IMR-90 (cell line): ENCODE results near the gene PPP1CB. TPM values are rescaled to one million over a fixed set of nuclear protein-coding genes. Genes with fewer than 3 reads are reported as not detected.
A peak's percentile ranks its signal among the peaks of the same experiment; 100 is the strongest.

Experiments used
- ATAC-seq: fragments of 200-7000 bp; cut with Tn5 transposase; 2 replicates; pipeline ENCODE4 v1.9.1; 2020; ENCODE audit warnings: low read depth, mild to moderate bottlenecking, moderate library complexity
- BruUV-seq: library from RNA; stranded (reverse); fragments of 400-500 nt; replicated peaks from 2 replicates; lab custom pipeline; 2021; lab: Mats Ljungman, UMichigan
- CTCF ChIA-PET: fragments of 300-600 bp; formaldehyde crosslinking; extraction: SDS; loops from one replicate; lab custom pipeline; 2021; ENCODE audit warnings: antibody characterized with exemption; lab: Yijun Ruan, JAX
- POLR2A ChIA-PET: fragments of 300-600 bp; sonication (Branson Sonifier 250); formaldehyde crosslinking; loops from one replicate; lab custom pipeline; 2022; ENCODE audit warnings: antibody characterized with exemption; ENCODE audit not compliant: unreplicated experiment; lab: Charles Lee
- DNase-seq: peaks from one replicate; pipeline ENCODE4 v3.0.0; 2013
- H2AFZ ChIP-seq: replicated peaks from 2 replicates; pipeline ENCODE3; 2013; ENCODE audit warnings: low read length, mild to moderate bottlenecking; ENCODE audit not compliant: poor library complexity
- H2AK5ac ChIP-seq: 2 replicates; pipeline ENCODE4 v1.6.1; 2013; ENCODE audit warnings: low read depth, low read length, inconsistent platforms
- H2AK9ac ChIP-seq: replicated peaks from 2 replicates; pipeline ENCODE3; 2013; ENCODE audit warnings: mild to moderate bottlenecking, low read depth, low read length, moderate library complexity; ENCODE audit not compliant: poor library complexity
- H2BK120ac ChIP-seq: 2 replicates; pipeline ENCODE4 v1.6.1; 2013; ENCODE audit warnings: low read depth, low read length, inconsistent platforms
- H2BK15ac ChIP-seq: 3 replicates; pipeline ENCODE4 v1.6.1; 2013; ENCODE audit warnings: low read depth, low read length, inconsistent platforms
- H2BK20ac ChIP-seq: 2 replicates; pipeline ENCODE4 v1.6.1; 2013; ENCODE audit warnings: low read depth, mild to moderate bottlenecking, inconsistent platforms, low read length, moderate library complexity
- H2BK5ac ChIP-seq: 2 replicates; pipeline ENCODE4 v1.6.1; 2013; ENCODE audit warnings: mild to moderate bottlenecking, low read depth, low read length, inconsistent platforms; ENCODE audit not compliant: poor library complexity, severe bottlenecking
- H3K14ac ChIP-seq: replicated peaks from 2 replicates; pipeline ENCODE4 v1.6.1; 2013; ENCODE audit warnings: low read depth, low read length, inconsistent platforms
- H3K18ac ChIP-seq: 2 replicates; pipeline ENCODE4 v1.6.1; 2013; ENCODE audit warnings: low read depth, low read length, control low read depth
- H3K23ac ChIP-seq: 2 replicates; pipeline ENCODE4 v1.6.1; 2013; ENCODE audit warnings: low read depth, low read length, inconsistent platforms
- H3K27ac ChIP-seq: 2 replicates; pipeline ENCODE4 v1.5.1; 2013; ENCODE audit warnings: mild to moderate bottlenecking, control low read depth, low read length; ENCODE audit not compliant: insufficient read depth
- H3K27me3 ChIP-seq: 2 replicates; pipeline ENCODE4 v1.6.1; 2013; ENCODE audit warnings: low read length; ENCODE audit not compliant: control insufficient read depth, insufficient read depth
- H3K36me3 ChIP-seq: 2 replicates; pipeline ENCODE4 v1.6.1; 2013; ENCODE audit warnings: low read length, mixed read lengths; ENCODE audit not compliant: control insufficient read depth, insufficient read depth
- H3K4ac ChIP-seq: 2 replicates; pipeline ENCODE4 v1.6.1; 2013; ENCODE audit warnings: low read depth, low read length, inconsistent platforms
- H3K4me1 ChIP-seq: 2 replicates; pipeline ENCODE4 v1.6.1; 2013; ENCODE audit warnings: low read length, mixed read lengths; ENCODE audit not compliant: control insufficient read depth, insufficient read depth
- H3K4me2 ChIP-seq: 2 replicates; pipeline ENCODE4 v1.6.1; 2013; ENCODE audit warnings: low read depth, mild to moderate bottlenecking, control low read depth, low read length, moderate library complexity
- H3K4me3 ChIP-seq: 2 replicates; pipeline ENCODE4 v1.5.1; 2013; ENCODE audit warnings: low read depth, mild to moderate bottlenecking, control low read depth, low read length, moderate library complexity; ENCODE audit not compliant: insufficient read depth
- H3K56ac ChIP-seq: 2 replicates; pipeline ENCODE4 v1.6.1; 2013; ENCODE audit warnings: low read length, inconsistent platforms; ENCODE audit not compliant: insufficient read depth; ENCODE audit errors: extremely low read depth
- H3K79me1 ChIP-seq, 2 experiments: 2 replicates each; pipeline ENCODE4 v1.6.1; 2013; ENCODE audit warnings: low read length in 2 of 2, inconsistent platforms in 1 of 2, low read depth in 1 of 2
- H3K9ac ChIP-seq: 2 replicates; pipeline ENCODE4 v1.6.1; 2013; ENCODE audit warnings: low read depth, low read length, control low read depth
- H3K9me1 ChIP-seq: 2 replicates; pipeline ENCODE4 v1.6.1; 2013; ENCODE audit warnings: low read length, inconsistent platforms; ENCODE audit not compliant: insufficient read depth
- H3K9me3 ChIP-seq: 2 replicates; pipeline ENCODE4 v1.6.1; 2013; ENCODE audit warnings: low read length; ENCODE audit not compliant: control insufficient read depth, insufficient read depth
- H4K20me1 ChIP-seq: 2 replicates; pipeline ENCODE4 v1.6.1; 2013; ENCODE audit warnings: low read length, inconsistent platforms; ENCODE audit not compliant: insufficient read depth
- H4K5ac ChIP-seq: 2 replicates; pipeline ENCODE4 v1.6.1; 2013; ENCODE audit warnings: mild to moderate bottlenecking, low read depth, low read length, control low read depth
- H4K8ac ChIP-seq, 2 experiments: 2 replicates each; pipeline ENCODE4 v1.6.1; 2013; ENCODE audit warnings: low read depth in 2 of 2, low read length in 2 of 2, control low read depth in 1 of 2, inconsistent platforms in 1 of 2
- H4K91ac ChIP-seq: 2 replicates; pipeline ENCODE4 v1.6.1; 2013; ENCODE audit warnings: low read depth, low read length, inconsistent platforms; ENCODE audit not compliant: insufficient read depth
- MAFK ChIP-seq: IDR thresholded peaks from 2 replicates; pipeline ENCODE4 v1.6.1; 2012; ENCODE audit warnings: low read depth, low read length, improper control_type of control experiment
- RFX5 ChIP-seq: IDR thresholded peaks from 2 replicates; pipeline ENCODE4 v1.8.0; 2012; ENCODE audit warnings: low read depth, mild to moderate bottlenecking, low read length, moderate library complexity
- WGBS, 2 experiments: methylation state at CpG; one replicate each; pipeline versions ENCODE4 v1.1.5 to v1.1.7; 2013; ENCODE audit warnings: missing lambda C conversion rate in 2 of 2; ENCODE audit not compliant: insufficient read length in 1 of 2; ENCODE audit errors: extremely low coverage in 2 of 2; 5-methylcytosine and 5-hydroxymethylcytosine counted together
- dilution Hi-C: fragments of 300-500 bp; cut with HindIII; formaldehyde crosslinking; loops from one replicate; pipeline ENCODE4 v1.14.3; 2018; ENCODE audit warnings: low sequenced_read_pairs; ENCODE audit not compliant: unreplicated experiment
- in situ Hi-C: fragments of 300-500 bp; cut with MboI; formaldehyde crosslinking; loops from 3 replicates; pipeline ENCODE4 v1.14.3; 2019; ENCODE audit warnings: low sequenced_read_pairs, inconsistent platforms, mixed read lengths
- intact Hi-C: fragments of 100-400 bp; cut with micrococcal nuclease; formaldehyde crosslinking; loops from 2 replicates; pipeline ENCODE4 v1.10.0; 2022
- polyA plus RNA-seq, 3 experiments: library from polyadenylated mRNA; depleted of rRNA; stranded (reverse); fragments of >200 nt; gene quantifications; 2 replicates each; pipeline ENCODE4 v1.2.3, GENCODE V29; 2012; ENCODE audit warnings: low replicate concordance in 1 of 3
- total RNA-seq: library from RNA; depleted of rRNA; stranded (reverse); fragments of >200 nt; gene quantifications from 2 replicates; pipeline ENCODE4 v1.2.3, GENCODE V29; 2012

The PPP1CB gene
- total and polyA plus RNA-seq, 2 of the 4 experiments (the other 2 are of a cell fraction): 37.7 to 111 TPM

DNA sequence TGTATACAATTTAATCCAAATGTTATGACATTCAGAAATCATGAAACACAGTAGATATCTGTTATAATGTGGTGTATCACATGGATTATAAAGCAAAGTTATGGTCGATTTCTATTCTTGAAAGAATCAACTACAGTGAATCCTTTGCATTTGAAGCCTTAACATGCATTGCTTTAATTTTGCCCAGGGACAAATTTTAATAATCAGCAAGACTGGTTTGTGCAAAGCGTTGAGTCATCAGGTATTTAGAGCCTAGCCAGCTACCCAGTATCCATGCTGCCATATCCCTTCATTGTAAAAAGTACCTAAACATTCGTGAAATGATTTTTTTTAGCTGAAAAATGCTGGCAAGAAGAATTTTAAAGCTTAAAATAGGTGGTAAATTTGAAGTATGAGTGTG lies 50.1 kb downstream of the PPP1CB start:
- ATAC-seq: 0 out of 2 replicates have a peak, but pooled peaks have one; percentile 40
- DNase-seq: peak; percentile 64

More for the DNA sequence above, 50.1 kb downstream of the PPP1CB start:
- Histone ChIP-seq H2BK20ac (no peak overlapping the region), H3K18ac (no peak overlapping the region), H4K20me1 (peaks cover 11% of the 10 kb centered on the region; the same call in 1 of the 2 replicates), H3K23ac (no peak overlapping the region), H3K36me3 (peaks cover 13% of the 10 kb centered on the region), H2AFZ (no peak overlapping the region), H3K9ac (no peak overlapping the region), H3K9me3 (no peaks in the 10 kb centered on the region), H4K5ac (no peak overlapping the region), H3K9me1 (no peaks in the 10 kb centered on the region), H2BK120ac (no peak overlapping the region), H3K27ac (no peak overlapping the region; the same call in 1 of the 2 replicates), H3K4ac (no peak overlapping the region), H3K79me1 (peaks cover 7 to 21% of the 10 kb centered on the region in 2 experiments; a peak in 3 of 4 replicates), H3K4me2 (no peak overlapping the region), H4K8ac (no peak overlapping the region), H2BK5ac (peak overlapping the region; percentile 45), H2AK5ac (no peak overlapping the region), H2BK15ac (no peak overlapping the region), H3K4me1 (peaks cover 4% of the 10 kb centered on the region), H3K4me3 (no peak overlapping the region), H2AK9ac (no peak overlapping the region), H3K27me3 (no peaks in the 10 kb centered on the region), H3K56ac (no peak overlapping the region), H3K14ac (no peak overlapping the region), H4K91ac (no peak overlapping the region)
- in situ Hi-C loops (no loop called here), intact Hi-C loops (loop anchor here (5.0 kb wide), 1 partner anchor 219 kb away; no protein-coding TSS in a partner anchor), dilution Hi-C loops (no loop called here)
- CTCF ChIA-PET: no interaction called here
- BruUV-seq: no TSS peak
- POLR2A ChIA-PET: no interaction called here
- WGBS, 2 experiments: no CpG with 5 or more reads among the region's 3 CpGs
- peak; percentile 73 for TF ChIP-seq MAFK
- TF ChIP-seq RFX5: no peak
